ENCODE results near the gene AOPEP.
A peak's percentile ranks its signal among the peaks of the same experiment; 100 is the strongest.
"Not testable (repeated sequence)": the region's sequence is repeated elsewhere in the genome, so short reads cannot be mapped to it uniquely, and the experiment has no call there.

Gene AOPEP

DNA sequence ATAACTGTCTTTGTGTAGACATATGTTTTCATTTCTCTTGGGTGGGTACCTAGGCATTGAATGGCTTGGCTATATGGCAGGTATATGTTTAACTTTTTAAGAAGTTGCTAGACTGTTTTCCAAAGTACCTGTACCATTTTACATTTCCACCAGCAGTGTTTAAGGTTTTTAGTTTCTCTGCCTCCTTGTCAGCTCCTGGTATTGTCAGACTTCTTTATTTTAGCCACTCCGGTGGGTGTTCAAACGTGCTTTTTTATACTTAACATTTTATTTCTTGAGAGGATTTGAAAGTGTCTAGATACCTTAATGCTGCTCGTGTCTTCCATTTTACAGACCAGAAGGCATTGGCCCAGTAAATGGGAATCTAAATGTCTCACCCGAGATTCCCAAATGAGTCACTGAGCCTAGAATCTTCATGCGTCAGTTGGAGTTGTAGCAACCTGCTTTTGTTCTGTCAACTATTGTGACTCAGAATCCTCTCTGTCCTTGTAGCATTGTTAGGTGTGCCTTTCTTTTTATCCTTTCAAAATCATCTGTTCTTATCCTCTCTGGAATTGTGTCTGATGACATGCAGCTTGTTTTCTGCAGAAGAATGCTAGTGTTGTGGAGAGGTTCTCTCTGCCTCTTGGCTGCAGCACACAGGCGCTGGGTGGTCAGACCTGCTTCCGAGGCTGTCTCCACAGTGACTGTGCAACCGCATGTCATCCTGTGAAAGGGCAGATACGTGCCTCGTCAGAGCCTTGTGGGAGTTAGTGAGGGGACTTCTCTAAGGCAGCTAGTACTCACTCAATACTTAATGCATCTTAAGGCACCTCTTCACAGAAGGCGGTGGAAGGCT, 291.8 kb downstream of the AOPEP start:
- peak; percentile 21 for DNase-seq (ENCODE audit: low read depth)

DNA sequence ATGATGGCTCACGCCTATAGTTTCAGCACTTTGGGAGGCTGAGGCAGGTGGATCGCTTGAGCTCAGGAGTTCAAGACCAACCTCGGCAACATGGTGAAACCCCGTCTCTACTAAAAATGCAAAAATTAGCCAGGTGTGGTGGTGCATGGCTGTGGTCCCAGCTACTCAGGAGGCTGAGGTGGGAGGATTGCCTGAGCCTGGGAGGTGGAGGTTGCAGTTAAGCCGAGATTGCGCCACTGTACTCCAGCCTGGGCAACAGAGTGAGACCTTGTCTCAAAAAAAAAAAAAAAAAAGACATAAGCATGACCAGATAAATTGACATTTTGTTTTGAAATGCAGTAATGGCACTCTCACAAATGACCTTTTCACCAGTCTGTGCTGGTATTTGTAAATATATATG, 294.1 kb downstream of the AOPEP start:
- DNase-seq (ENCODE audit: low read depth) = not testable (repeated sequence)

DNA sequence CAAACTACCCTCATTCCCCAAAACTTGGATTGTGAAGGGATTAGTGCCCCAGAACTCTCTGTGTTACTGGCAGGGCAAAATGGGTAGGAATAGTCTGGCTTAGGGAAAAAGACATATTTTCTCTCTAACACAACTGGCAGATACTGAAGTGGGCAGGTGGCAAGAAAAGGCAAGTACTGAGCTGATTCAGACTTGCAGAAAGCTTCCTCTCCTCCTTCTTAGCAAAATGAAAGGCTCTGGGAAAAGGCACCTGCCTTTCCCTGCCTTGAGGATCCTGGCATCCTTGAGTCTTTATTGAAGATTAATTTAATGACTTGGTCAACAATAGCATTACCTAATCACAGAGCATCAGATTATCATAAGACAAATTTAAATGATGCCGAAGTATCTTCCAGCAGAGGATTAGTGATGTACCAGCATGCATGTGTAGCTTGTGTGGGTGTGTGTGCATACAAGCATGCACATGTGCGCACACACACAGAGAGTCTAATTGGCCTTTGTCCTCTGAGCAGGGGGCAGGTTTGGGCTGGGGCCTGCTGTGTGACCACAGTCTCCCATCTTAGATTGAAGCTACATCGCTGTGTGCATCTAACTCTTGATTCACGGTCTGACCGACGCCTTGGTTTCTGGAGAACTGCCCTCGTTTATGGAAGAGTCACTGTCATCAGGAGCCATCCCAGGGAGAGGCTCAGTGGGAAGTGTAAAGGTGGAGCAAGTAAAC, 294.8 kb downstream of the AOPEP start:
- no peak for DNase-seq (ENCODE audit: low read depth)

GRCh38 chr9:95022657-95023056, 296.2 kb downstream of the AOPEP start:
- DNase-seq (ENCODE audit: low read depth) = no peak

DNA sequence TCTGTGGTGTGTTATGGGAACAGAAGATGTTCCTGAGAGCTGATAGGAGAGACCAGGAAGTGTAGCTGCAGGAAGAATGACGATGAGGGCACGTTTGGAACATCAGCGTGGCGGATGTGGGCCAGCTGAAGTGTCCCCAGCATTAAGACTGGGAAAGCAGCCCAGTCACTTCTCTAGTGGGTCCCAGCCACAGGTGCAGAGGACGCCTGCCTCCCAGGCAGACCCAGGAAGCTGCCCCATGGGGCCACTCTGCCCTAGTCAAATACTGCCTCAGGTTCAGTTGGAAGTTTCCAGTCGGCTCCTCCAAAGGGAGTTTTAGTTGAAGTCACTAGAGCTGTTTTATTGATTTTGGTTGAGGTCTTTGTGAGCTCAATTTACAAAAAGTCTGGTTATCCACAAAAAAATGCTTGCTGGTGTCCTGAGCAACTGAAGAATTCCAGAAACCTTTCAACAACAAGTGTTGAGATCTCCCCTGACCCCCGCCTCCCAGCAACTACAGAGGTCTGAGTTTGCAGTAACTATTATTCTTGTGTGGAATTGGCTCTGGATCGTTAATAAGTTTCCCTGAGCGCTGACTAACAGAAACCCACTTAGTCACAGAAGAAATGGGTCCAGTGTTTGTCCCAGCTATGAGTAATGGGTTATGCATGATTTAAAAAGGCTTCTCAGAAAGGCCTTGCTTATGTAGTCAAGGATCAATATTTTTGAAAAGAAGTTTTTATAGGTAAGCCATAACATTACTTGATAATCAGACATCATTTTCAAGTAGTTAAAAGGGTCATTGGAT, 296.9 kb downstream of the AOPEP start:
- no peak for DNase-seq (ENCODE audit: low read depth)

DNA sequence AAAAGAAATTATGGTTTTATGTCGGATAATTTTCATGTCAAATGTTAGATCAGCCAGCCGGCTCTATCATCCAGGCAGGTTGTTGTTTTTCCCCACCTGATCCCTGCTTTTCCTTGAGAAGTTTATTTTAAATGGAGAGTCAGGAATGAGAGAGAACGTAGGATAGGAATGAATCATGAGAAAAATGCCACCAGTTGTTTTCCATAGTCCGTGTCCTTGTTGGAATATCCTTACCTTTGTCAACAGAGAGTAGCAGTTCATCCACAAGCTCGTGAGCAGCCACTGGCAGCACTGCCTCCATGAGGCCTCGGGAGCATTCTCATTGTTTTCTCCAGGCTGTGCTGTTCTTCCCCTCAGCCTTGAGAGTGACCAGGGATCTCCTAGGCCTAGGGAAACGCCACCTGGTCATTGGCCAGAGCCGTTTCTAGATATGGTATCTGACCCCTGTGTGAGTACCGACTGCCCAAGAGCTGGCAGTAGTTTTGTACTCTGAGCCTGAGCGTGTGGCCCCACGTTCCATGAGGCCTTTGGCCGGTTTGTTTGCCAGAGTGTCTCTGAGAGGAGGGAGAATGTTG, 297.7 kb downstream of the AOPEP start:
- no peak for DNase-seq (ENCODE audit: low read depth)

GRCh38 chr9:95025213-95026147, 299.0 kb downstream of the AOPEP start:
- DNase-seq (ENCODE audit: low read depth) = no peak

DNA sequence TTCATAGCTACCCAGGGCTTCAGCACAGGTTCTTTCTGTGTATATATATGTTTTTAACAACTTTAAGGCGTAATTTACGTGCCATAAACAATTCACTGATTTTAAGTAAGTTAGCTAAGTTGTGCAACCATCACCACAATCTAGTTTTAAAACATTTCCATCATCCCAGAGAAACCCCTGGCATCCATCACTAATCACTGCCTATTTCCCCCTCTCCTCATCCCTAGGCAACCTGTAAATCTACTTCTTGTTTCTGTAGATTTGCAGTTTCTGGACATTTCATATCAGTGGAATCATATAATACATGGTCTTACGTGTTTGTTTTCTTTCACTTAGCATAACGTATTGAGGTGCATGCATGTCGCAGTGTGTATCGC, 299.6 kb downstream of the AOPEP start:
- DNase-seq (ENCODE audit: low read depth) = no peak

- DNase-seq (ENCODE audit: low read depth) = no peak
Observed at GRCh38 chr9:95027914-95028852, 301.7 kb downstream of the AOPEP start.

DNA sequence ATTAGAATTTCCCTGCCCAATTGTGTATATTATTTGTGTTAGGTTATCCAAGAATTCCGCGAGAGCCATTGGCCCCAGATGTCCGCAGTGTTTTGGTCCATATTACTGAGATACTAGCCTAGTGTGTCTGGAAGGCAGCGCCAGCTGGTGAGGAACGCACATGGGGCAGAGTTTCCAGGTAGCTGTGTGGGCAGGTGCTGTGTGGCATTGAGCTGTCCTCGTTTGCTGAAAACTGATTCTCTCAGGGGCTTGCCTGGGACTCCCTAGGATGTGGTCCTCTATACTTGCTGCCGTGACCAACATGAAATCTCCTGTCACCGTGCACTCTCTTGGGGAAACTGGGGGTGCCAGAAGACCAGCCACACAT, 302.3 kb downstream of the AOPEP start:
- DNase-seq (ENCODE audit: low read depth) = no peak

- no peak for DNase-seq (ENCODE audit: low read depth)
Observed at GRCh38 chr9:95029288-95029687, 302.8 kb downstream of the AOPEP start.

GRCh38 chr9:95029720-95030119, 303.2 kb downstream of the AOPEP start:
- no peak for DNase-seq (ENCODE audit: low read depth)

DNA sequence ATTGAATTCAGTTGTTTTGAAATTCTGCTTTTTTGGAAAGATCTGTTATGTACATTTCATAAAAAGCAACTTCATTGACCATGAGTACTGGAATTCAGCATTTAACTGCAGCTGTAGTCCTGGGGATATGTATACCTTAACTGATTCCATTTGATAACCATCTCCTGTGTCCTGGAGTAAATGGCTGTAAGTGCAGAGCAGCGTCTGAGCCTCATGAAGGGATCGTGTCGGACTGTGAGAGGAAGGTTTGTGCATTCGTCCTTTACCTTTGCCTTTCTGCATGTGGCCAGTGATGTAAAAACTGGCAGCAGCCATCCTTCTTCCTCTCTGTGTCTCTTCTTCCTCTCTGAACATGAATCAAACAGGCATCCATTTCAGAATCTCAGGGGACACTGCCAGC, 303.8 kb downstream of the AOPEP start:
- DNase-seq (ENCODE audit: low read depth) = no peak

GRCh38 chr9:95030920-95031642, 304.6 kb downstream of the AOPEP start:
- no peak for DNase-seq (ENCODE audit: low read depth)

- no peak for DNase-seq (ENCODE audit: low read depth)
Observed at GRCh38 chr9:95031711-95032461, 305.4 kb downstream of the AOPEP start.

- DNase-seq (ENCODE audit: low read depth) = no peak
Observed at GRCh38 chr9:95032580-95033341, 306.3 kb downstream of the AOPEP start.

DNA sequence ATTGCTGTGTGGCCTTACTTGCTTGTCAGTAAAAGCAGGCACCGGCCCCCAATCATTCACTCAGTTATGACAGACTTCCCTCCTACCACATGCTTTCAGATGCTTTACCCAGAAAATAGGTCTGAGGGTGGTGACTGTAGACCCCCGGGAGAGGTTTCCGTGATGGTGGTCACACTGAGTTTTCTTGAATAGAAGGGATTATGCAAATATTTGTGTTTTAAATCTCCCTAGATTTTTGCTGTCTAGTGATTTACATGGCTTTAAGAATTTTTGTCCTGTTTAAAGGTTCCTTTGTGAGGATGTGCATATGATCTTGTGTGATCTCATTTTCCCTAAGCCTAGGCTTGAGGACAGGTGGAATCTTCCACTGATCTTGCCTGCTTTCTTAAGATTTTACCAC, 309.3 kb downstream of the AOPEP start:
- DNase-seq (ENCODE audit: low read depth) = no peak

- DNase-seq (ENCODE audit: low read depth) = no peak
Observed at GRCh38 chr9:95036676-95037075, 310.2 kb downstream of the AOPEP start.

All from CMK (cell line).